CD4-positive, alpha-beta memory T cell (primary cell): Measurements from ENCODE around the gene C16orf87. TPM values are rescaled to one million over a fixed set of nuclear protein-coding genes. Genes with fewer than 3 reads are reported as not detected.

Experiments
- CTCF ChIA-PET: fragments of 350-600 bp; sonication (Branson Sonifier 250); formaldehyde crosslinking; loops from one replicate; lab custom pipeline; 2021; ENCODE audit warnings: inconsistent platforms; ENCODE audit not compliant: partially characterized antibody; lab: Charles Lee
- POLR2A ChIA-PET: fragments of 350-600 bp; sonication (Branson Sonifier 250); formaldehyde crosslinking; loops from one replicate; lab custom pipeline; 2021; ENCODE audit not compliant: partially characterized antibody; lab: Charles Lee
- DNase-seq, 5 donors: peaks; one replicate each; pipeline versions ENCODE4 v3.0.0 to v3.0.0-alpha.2; 2020 to 2022; ENCODE audit warnings: mixed read lengths in 1 of 5
- H3K27ac ChIP-seq: one replicate; pipeline ENCODE4 v1.7.0; 2013; ENCODE audit warnings: low read depth, low read length
- H3K27me3 ChIP-seq: 2 replicates; pipeline ENCODE4 v1.7.0; 2013; ENCODE audit warnings: mild to moderate bottlenecking, low read length, moderate library complexity; ENCODE audit not compliant: insufficient read depth
- H3K36me3 ChIP-seq: 2 replicates; pipeline ENCODE4 v1.7.0; 2013; ENCODE audit warnings: mild to moderate bottlenecking, low read length, moderate library complexity; ENCODE audit not compliant: insufficient read depth
- H3K4me1 ChIP-seq: 2 replicates; pipeline ENCODE4 v1.7.0; 2013; ENCODE audit warnings: mild to moderate bottlenecking, low read length, moderate library complexity; ENCODE audit not compliant: insufficient read depth
- H3K4me3 ChIP-seq, 2 donors: one replicate each; pipeline ENCODE4 v1.7.0; 2013; ENCODE audit warnings: low read length in 2 of 2, mild to moderate bottlenecking in 1 of 2
- H3K9me3 ChIP-seq, 2 donors: one replicate each; pipeline ENCODE4 v1.7.0; 2013; ENCODE audit warnings: low read length in 2 of 2, control low read depth in 1 of 2; ENCODE audit not compliant: control insufficient read depth in 1 of 2
- H3K27ac Mint-ChIP-seq, 7 donors: one replicate each; pipeline ENCODE4 v1.8.0; 2020 to 2021; ENCODE audit warnings: mixed read lengths in 7 of 7, mild to moderate bottlenecking in 6 of 7, inconsistent platforms in 3 of 7, moderate library complexity in 3 of 7
- H3K27me3 Mint-ChIP-seq, 2 donors: one replicate each; pipeline ENCODE4 v1.8.0; 2020 to 2021; ENCODE audit warnings: mixed read lengths in 2 of 2
- H3K36me3 Mint-ChIP-seq, 2 donors: one replicate each; pipeline ENCODE4 v1.8.0; 2020 to 2021; ENCODE audit warnings: mixed read lengths in 2 of 2, inconsistent platforms in 1 of 2, mild to moderate bottlenecking in 1 of 2
- H3K4me1 Mint-ChIP-seq, 4 donors: one replicate each; pipeline ENCODE4 v1.8.0; 2020 to 2021; ENCODE audit warnings: mixed read lengths in 4 of 4, mild to moderate bottlenecking in 1 of 4
- H3K4me3 Mint-ChIP-seq, 8 donors: one replicate each; pipeline ENCODE4 v1.8.0; 2020 to 2021; ENCODE audit warnings: mixed read lengths in 8 of 8, mild to moderate bottlenecking in 7 of 8, moderate library complexity in 6 of 8, inconsistent platforms in 3 of 8
- H3K9me3 Mint-ChIP-seq, 8 donors: one replicate each; pipeline ENCODE4 v1.8.0; 2020 to 2021; ENCODE audit warnings: mixed read lengths in 8 of 8, mild to moderate bottlenecking in 5 of 8, inconsistent platforms in 3 of 8, moderate library complexity in 1 of 8
- intact Hi-C: fragments of 100-400 bp; cut with micrococcal nuclease; formaldehyde crosslinking; loops from one replicate; pipeline ENCODE4 v1.15.1; 2023
- polyA plus RNA-seq, 2 donors: library from polyadenylated mRNA; unstranded; fragments of 300-500 nt; fragmentation: Illumina TruSeq; gene quantifications; one replicate each; pipeline ENCODE4 v1.2.3, GENCODE V29; 2021
- total RNA-seq, 2 experiments: library from RNA; stranded (reverse); gene quantifications; one replicate each; pipeline ENCODE4 v1.2.3, GENCODE V29; 2021

The C16orf87 gene
- total and polyA plus RNA-seq, 4 experiments from 2014 or later: 5.8 to 15.5 (median 6.8) TPM

DNA sequence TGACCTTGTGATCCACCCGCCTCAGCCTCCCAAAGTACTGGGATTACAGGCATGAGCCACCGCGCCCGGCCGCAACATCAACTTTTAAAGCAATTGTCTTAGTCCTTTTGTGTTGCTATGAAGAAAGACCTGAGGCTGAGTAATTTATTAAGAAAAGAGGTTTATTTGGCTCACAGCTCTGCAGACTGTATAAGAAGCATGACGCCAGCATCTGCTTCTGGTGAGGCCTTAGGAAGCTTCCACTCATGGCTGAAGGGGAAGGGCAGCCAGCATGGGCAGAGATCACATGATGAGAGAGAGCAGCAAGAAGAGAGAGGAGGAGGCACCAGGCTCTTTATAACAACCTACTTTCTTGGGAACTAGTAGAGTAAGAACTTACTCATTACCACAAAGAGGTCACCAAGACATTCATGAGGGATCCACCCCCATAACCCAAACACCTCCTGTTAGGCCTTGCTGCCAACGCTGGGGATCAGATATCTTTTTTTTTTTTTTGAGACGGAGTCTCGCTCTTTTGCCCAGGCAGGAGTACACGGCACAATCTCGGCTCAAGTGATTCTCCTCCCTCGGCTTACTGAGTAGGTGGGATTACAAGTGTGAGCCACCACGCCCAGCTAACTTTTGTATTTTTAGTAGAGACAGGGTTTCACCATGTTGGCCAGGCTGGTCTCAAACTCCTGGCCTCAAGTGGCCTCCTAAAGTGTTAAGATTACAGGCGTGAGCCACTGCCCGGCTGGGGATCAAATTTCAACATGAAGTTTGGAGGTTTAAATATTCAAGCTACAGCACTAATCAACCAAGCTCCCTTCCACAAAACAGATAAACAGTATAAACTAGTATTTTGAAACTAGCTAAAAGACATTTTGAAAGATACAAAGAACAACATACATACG lies 31.8 kb upstream of the C16orf87 start:
- H3K36me3 Mint-ChIP-seq: peaks cover 0 to 7% of the 10 kb centered on the region in 2 donors
- intact Hi-C loops: no loop called here
- H3K27me3 Mint-ChIP-seq: peaks cover 0 to 1% of the 10 kb centered on the region in 2 donors
- no peaks in the 10 kb centered on the region for H3K36me3 ChIP-seq
- peak overlapping the region in 2 of 7 donors; percentile 0 to 86 for H3K27ac Mint-ChIP-seq
- peaks cover 0 to 4% (median 0%) of the 10 kb centered on the region in 8 donors for H3K9me3 Mint-ChIP-seq
- H3K4me1 ChIP-seq: peaks cover 9% of the 10 kb centered on the region
- CTCF ChIA-PET: interaction anchor here (0.6 to 2.5 kb wide), 7 partner anchors 8 to 189 kb away, joined by 3 to 13 read pairs (median 4); no protein-coding TSS in a partner anchor
- H3K9me3 ChIP-seq: no peaks in the 10 kb centered on the region
- no peak for DNase-seq
- peak overlapping the region in 1 of 8 donors; percentile 22 for H3K4me3 Mint-ChIP-seq
- H3K27me3 ChIP-seq: no peaks in the 10 kb centered on the region
- no peak overlapping the region for H3K27ac ChIP-seq
- H3K4me1 Mint-ChIP-seq: peaks cover 4 to 21% (median 10%) of the 10 kb centered on the region in 4 donors
- POLR2A ChIA-PET: no interaction called here
- no peak overlapping the region for H3K4me3 ChIP-seq

GRCh38 chr16:46859719-46860152 lies 28.8 kb upstream of the C16orf87 start:
- ChIA-PET CTCF (interaction anchor here (0.6 to 1.0 kb wide), 2 partner anchors 11 to 1479 kb away, joined by 3 read pairs; no protein-coding TSS in a partner anchor), POLR2A (no interaction called here)
- Mint-ChIP-seq H3K27me3 (peaks cover 0 to 1% of the 10 kb centered on the region in 2 donors), H3K27ac (no peak overlapping the region), H3K4me1 (peaks cover 6 to 21% (median 10%) of the 10 kb centered on the region in 4 donors), H3K36me3 (no peaks in the 10 kb centered on the region), H3K9me3 (peaks cover 0 to 4% (median 0%) of the 10 kb centered on the region in 8 donors), H3K4me3 (no peak overlapping the region)
- peaks cover 8% of the 10 kb centered on the region for H3K4me1 ChIP-seq
- no peak for DNase-seq
- H3K4me3 ChIP-seq: no peak overlapping the region
- intact Hi-C loops: loop anchor here (10.0 kb wide), 1 partner anchor 1305 kb away; no protein-coding TSS in a partner anchor
- no peak overlapping the region for H3K27ac ChIP-seq
- H3K9me3 ChIP-seq: no peaks in the 10 kb centered on the region
- no peaks in the 10 kb centered on the region for H3K36me3 ChIP-seq
- H3K27me3 ChIP-seq: no peaks in the 10 kb centered on the region

DNA sequence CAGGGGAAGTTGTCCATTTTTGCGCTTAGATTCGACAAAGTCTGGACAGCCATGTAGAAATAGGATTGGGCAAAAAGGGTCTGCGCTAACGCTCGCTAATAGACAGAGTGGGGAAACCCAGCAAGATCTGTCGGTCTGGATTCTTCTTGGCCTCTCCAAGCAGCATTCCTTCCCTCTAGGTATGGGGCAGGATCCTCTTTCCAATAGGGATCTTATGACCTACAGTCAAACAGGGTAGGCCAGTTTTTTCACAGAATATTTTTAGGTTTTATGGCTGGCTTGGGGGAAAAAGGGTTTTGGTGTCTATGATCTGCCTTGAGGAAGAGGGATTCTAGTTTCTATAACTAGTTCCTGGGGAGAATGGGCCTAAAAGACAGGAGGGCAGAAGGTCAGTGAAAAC lies 27.2 kb upstream of the C16orf87 start:
- CTCF ChIA-PET: interaction anchor here (1.0 to 1.1 kb wide), 2 partner anchors 28 to 1306 kb away, joined by 3 read pairs; no protein-coding TSS in a partner anchor
- Histone ChIP-seq H3K27me3 (no peaks in the 10 kb centered on the region), H3K4me1 (no peaks in the 10 kb centered on the region), H3K4me3 (no peak overlapping the region), H3K9me3 (no peaks in the 10 kb centered on the region), H3K36me3 (no peaks in the 10 kb centered on the region), H3K27ac (no peak overlapping the region)
- no peaks in the 10 kb centered on the region for H3K36me3 Mint-ChIP-seq
- H3K27me3 Mint-ChIP-seq: peaks cover 0 to 1% of the 10 kb centered on the region in 2 donors
- no peak overlapping the region for H3K4me3 Mint-ChIP-seq
- no peak overlapping the region for H3K27ac Mint-ChIP-seq
- peaks cover 0 to 4% (median 0%) of the 10 kb centered on the region in 8 donors for H3K9me3 Mint-ChIP-seq
- POLR2A ChIA-PET: no interaction called here
- peaks cover 0 to 9% (median under 1%) of the 10 kb centered on the region in 4 donors for H3K4me1 Mint-ChIP-seq
- intact Hi-C loops: loop anchor here (10.0 kb wide), 1 partner anchor 1307 kb away; no protein-coding TSS in a partner anchor
- no peak for DNase-seq

GRCh38 chr16:46857368-46857945 lies 26.5 kb upstream of the C16orf87 start:
- no peaks in the 10 kb centered on the region for H3K27me3 ChIP-seq
- POLR2A ChIA-PET: no interaction called here
- H3K36me3 ChIP-seq: no peaks in the 10 kb centered on the region
- H3K9me3 ChIP-seq: no peaks in the 10 kb centered on the region
- Mint-ChIP-seq H3K36me3 (no peaks in the 10 kb centered on the region), H3K4me1 (peaks cover 0 to 5% (median under 1%) of the 10 kb centered on the region in 4 donors), H3K27ac (no peak overlapping the region), H3K27me3 (peaks cover 0 to 1% of the 10 kb centered on the region in 2 donors), H3K9me3 (peaks cover 0 to 4% (median 0%) of the 10 kb centered on the region in 8 donors), H3K4me3 (no peak overlapping the region)
- H3K27ac ChIP-seq: no peak overlapping the region
- H3K4me3 ChIP-seq: no peak overlapping the region
- CTCF ChIA-PET: interaction anchor here (1.1 kb wide), 1 partner anchor 1307 kb away, joined by 3 read pairs; no protein-coding TSS in a partner anchor
- intact Hi-C loops: loop anchor here (10.0 kb wide), 1 partner anchor 1307 kb away; no protein-coding TSS in a partner anchor
- H3K4me1 ChIP-seq: no peaks in the 10 kb centered on the region
- no peak for DNase-seq

DNA sequence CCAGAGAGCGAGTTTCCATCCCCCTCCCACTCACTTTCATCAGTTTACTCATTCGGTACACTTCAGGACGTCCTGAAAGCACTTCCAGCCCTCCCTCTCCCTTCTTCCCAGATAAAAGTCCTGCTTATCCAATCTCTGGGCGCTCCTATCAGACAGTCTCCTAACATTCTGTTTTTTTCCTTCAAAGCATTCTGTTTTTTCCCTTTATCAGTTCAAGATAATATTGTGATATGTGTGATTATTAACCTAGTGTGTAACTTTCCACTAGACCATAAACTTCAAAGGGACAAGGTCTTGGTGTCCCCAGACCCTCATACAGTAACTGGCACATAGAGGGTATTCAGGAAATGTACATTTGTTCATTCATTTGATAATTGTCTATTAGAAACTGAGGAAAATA lies 24.4 kb upstream of the C16orf87 start:
- H3K36me3 Mint-ChIP-seq: no peaks in the 10 kb centered on the region
- Histone ChIP-seq H3K9me3 (no peaks in the 10 kb centered on the region), H3K27ac (no peak overlapping the region), H3K4me1 (no peaks in the 10 kb centered on the region), H3K36me3 (no peaks in the 10 kb centered on the region), H3K4me3 (no peak overlapping the region), H3K27me3 (no peaks in the 10 kb centered on the region)
- ChIA-PET POLR2A (no interaction called here), CTCF (interaction anchor here (0.9 to 5.4 kb wide), 4 partner anchors 8 to 1309 kb away, joined by 3 to 151 read pairs (median 8); no protein-coding TSS in a partner anchor)
- H3K4me3 Mint-ChIP-seq: no peak overlapping the region
- intact Hi-C loops: loop anchor here (10.0 kb wide), 1 partner anchor 1309 kb away; no protein-coding TSS in a partner anchor
- H3K27ac Mint-ChIP-seq: no peak overlapping the region
- peaks cover 1 to 2% of the 10 kb centered on the region in 2 donors for H3K27me3 Mint-ChIP-seq
- H3K4me1 Mint-ChIP-seq: peaks cover 0 to 2% (median 0%) of the 10 kb centered on the region in 4 donors
- no peaks in the 10 kb centered on the region for H3K9me3 Mint-ChIP-seq
- no peak for DNase-seq

DNA sequence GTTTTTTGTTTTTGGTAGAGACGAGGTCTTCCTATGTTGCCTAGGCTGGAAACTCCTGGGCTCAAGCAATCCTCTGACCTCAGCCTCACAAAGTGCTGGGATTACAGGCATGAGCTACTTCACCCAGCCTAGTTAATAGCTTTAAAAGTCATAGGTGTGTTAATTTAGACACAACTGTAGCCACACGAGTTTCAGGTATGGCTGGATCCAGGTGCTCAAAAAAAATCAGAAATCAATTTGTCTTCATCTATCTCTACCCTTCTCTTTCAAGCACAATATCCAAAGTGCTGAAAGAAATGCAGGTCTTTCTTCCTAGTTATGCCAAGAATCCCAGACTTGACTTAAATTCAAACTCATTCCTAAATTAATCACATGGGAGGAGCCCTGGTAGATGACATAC lies 23.9 kb upstream of the C16orf87 start:
- Mint-ChIP-seq H3K4me1 (peaks cover 0 to 2% (median 0%) of the 10 kb centered on the region in 4 donors), H3K27me3 (peaks cover 1 to 2% of the 10 kb centered on the region in 2 donors), H3K36me3 (no peaks in the 10 kb centered on the region), H3K27ac (no peak overlapping the region), H3K4me3 (no peak overlapping the region), H3K9me3 (no peaks in the 10 kb centered on the region)
- no peak for DNase-seq
- Histone ChIP-seq H3K27me3 (no peaks in the 10 kb centered on the region), H3K4me3 (no peak overlapping the region), H3K27ac (no peak overlapping the region), H3K36me3 (no peaks in the 10 kb centered on the region), H3K4me1 (no peaks in the 10 kb centered on the region), H3K9me3 (no peaks in the 10 kb centered on the region)
- intact Hi-C loops: loop anchor here (1.0 to 10.0 kb wide), 2 partner anchors 54 to 1310 kb away; no protein-coding TSS in a partner anchor
- ChIA-PET CTCF (interaction anchor here (0.7 to 5.4 kb wide), 14 partner anchors 9 to 1310 kb away, joined by 3 to 151 read pairs (median 5); no protein-coding TSS in a partner anchor), POLR2A (interaction anchor here (1.4 kb wide), 1 partner anchor 51 kb away, joined by 3 read pairs; no protein-coding TSS in a partner anchor)
